Kidney tubule cell (primary cell): ENCODE data around the gene CA9.

ENCODE experiments used
- DNase-seq: peaks from one replicate; pipeline ENCODE4 v3.0.0-alpha.2; 2018; ENCODE audit warnings: low spot score

CA9 gene

GRCh38 chr9:35651956-35652828 lies 21.5 kb upstream of the CA9 start:
- peak; percentile 43 for DNase-seq

DNA sequence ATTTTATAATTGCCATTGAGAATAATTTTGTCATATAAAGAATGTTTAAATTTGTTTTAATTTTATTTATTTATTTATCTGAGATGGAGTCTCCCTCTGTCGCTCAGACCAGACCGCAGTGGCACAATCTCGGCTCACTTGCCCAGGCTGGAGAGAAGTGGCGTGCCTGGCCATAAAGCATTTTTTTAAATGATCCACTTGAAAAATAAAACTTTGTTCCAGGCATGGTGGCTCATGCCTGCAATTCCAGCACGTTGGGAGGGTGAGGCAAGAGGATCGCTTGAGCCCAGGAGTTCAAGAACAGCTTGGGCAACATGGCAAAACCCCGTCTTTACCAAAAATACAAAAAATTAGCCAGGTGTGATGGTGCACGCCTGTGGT lies 20.9 kb upstream of the CA9 start:
- no peak for DNase-seq

- no peak for DNase-seq
Measured at GRCh38 chr9:35653611-35654010, 20.1 kb upstream of the CA9 start.

DNA sequence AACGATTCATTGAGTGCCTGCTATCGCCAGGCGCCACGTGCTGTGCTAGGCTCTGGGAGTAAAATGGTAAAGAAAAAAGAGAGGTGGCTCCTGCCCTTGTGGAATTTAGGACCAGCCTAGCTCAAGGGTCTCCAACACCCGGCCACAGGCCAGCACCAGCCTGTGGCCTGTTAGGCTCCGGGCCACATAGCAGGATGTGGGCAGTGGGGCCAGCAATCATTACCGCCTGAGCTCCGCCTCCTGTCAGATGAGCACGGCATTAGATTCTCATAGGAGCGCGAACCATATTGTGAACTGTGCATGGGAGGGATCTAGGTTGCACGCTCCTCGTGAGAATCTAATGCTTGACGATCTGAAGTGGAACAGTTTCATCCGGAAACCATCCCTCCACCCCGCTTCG lies 17.4 kb upstream of the CA9 start:
- DNase-seq, result no peak

- DNase-seq, result no peak
Measured at GRCh38 chr9:35656831-35657545, 16.7 kb upstream of the CA9 start.

GRCh38 chr9:35657546-35658136 lies 16.1 kb upstream of the CA9 start, which contains the start of gene RMRP:
RMRP (minus strand) TSS chr9:35658019.
- peak; percentile 100 for DNase-seq

- peak; percentile 88 for DNase-seq
Measured at GRCh38 chr9:35658137-35658967, 15.4 kb upstream of the CA9 start, which contains the start of gene CCDC107. CCDC107 (plus strand) TSS chr9:35658292; CDS start chr9:35658380, 88 bp downstream.

- peak; percentile 79 for DNase-seq
Measured at GRCh38 chr9:35658968-35659220, 14.8 kb upstream of the CA9 start.

GRCh38 chr9:35659340-35659739 lies 14.4 kb upstream of the CA9 start:
- DNase-seq, result peak; percentile 87

GRCh38 chr9:35660966-35661415 lies 12.7 kb upstream of the CA9 start:
- DNase-seq, result no peak

GRCh38 chr9:35661756-35662350 lies 11.9 kb upstream of the CA9 start:
- DNase-seq, result no peak

GRCh38 chr9:35662437-35662836 lies 11.3 kb upstream of the CA9 start:
- no peak for DNase-seq

DNA sequence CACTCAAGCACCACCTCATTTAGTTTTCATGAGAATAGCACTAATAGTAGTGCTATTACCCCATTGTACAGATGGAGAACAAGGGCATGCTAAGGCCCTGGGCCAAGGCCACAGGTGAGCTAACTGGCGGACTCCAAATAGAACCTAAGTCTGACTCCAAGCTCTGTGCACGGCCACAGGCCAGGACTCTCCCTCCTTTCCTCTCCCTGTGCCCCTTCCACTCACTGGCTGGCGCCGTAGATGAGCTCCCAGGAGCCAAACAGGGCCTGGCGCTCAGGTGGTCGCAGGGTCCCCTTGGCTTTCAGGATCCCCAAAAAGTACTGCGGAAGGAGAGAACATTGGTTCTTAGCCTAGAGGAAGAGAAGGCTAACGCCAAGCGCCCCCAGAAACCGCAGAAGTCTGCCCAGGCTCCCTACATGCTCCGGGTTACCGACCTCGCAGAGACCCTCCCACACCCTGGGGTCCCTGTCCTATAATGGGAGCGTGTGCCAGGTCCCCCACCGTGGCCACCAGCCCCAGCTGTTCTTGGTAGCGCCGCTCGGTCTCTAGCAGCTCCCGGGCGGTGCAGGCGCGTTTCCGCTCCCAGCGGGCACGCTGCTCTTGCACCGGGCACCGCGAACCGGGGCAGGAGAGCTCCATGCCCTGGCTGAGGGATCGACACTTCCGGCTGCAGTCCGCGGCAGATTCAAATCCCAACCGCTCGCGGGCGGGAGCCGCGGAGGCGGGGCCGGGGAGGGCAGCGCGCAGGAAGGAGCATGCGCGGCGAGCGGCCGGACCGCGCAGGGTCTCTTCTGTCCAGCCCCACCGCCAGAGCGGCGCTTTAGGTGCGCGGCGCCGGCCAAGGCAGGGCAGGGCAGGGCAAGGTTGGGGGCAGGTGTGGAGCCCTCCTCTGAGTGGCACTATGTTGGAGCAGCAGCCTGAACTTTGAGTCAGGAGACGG lies 8.9 kb upstream of the CA9 start, which contains the start of gene ARHGEF39:
ARHGEF39 (minus strand) TSS at position 665 of the 940 bp plus-strand sequence; CDS start at position 639, 26 bp downstream.
- peak; percentile 89 for DNase-seq

DNA sequence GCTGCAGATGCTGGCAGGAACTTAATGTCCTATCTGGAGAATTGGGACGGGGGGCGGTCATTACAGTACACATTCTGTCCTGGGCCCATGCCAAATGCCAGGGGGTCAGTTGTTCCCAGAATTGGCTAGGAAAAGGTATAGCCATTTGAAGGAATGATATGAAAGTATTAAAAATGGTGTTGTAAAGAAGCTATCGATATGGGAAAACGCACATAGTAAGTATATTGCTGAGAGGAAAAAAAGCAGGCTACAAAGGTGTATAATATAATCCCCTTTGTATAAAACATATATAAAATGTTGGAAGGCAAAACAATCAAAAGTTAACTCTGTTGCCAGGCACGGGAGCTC lies 8.3 kb upstream of the CA9 start:
- DNase-seq, result no peak

GRCh38 chr9:35666045-35666444 lies 7.7 kb upstream of the CA9 start:
- DNase-seq, result no peak

- DNase-seq, result no peak
Measured at GRCh38 chr9:35666549-35666948, 7.2 kb upstream of the CA9 start.

GRCh38 chr9:35667939-35668338 lies 5.8 kb upstream of the CA9 start:
- no peak for DNase-seq

DNA sequence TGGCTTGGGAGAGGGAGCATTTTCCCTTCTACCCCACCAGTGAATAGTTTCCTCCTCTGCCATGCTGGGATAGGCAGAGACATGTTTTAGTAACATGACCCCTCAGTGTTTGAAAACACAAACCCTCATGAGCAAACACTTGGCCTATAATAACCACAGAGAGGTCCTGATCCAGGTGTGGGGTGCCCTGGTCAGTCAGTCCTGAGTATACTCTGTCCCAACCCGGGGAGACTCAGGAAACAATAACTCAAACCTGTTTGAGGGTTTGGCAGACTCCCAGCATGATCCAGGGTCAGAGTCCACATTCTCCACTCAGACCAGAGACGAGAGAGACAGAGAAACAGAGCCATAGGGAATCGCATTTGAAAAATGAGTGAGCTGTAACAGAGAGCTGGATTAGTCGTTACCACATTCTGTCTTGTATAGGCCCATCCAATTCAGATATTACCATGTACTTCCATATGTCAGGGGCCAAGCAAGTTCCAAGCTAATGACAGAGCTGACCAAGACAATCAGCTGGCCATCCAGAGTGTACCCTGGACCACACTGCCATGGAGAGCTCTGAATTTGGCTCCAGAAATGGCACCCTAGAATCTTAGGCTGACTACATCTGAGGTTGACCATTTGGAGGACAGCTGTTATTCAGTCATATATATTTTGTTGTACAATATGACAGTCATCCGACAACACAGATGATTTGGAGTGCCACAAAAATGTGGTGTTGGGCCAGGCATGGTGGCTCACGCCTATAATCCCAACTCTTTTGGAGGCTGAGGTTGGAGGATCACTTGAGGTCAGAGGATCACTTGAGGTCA lies 4.2 kb upstream of the CA9 start:
- peak; percentile 87 for DNase-seq

- DNase-seq, result no peak
Measured at GRCh38 chr9:35674025-35674361, 265 bp downstream of the CA9 start.

- no peak for DNase-seq
Measured at GRCh38 chr9:35675204-35675603, 1.5 kb downstream of the CA9 start.
